Panc1 (cell line): ENCODE measurements around the gene ZNF830. TPM values are rescaled to one million over a fixed set of nuclear protein-coding genes. Genes with fewer than 3 reads are reported as not detected.

Experiments used
- ATAC-seq: fragments of 200-7000 bp; cut with Tn5 transposase; 2 replicates; pipeline ENCODE4 v1.9.1; 2020; ENCODE audit warnings: mild to moderate bottlenecking, moderate library complexity
- BruUV-seq: library from RNA; stranded (reverse); fragments of 400-500 nt; replicated peaks from 2 replicates; lab custom pipeline; 2021; lab: Mats Ljungman, UMichigan
- CTCF ChIA-PET: fragments of 300-600 bp; sonication (Branson Sonifier 250); formaldehyde crosslinking; loops from one replicate; lab custom pipeline; 2022; ENCODE audit warnings: antibody characterized with exemption; lab: Charles Lee
- POLR2A ChIA-PET: fragments of 300-600 bp; sonication (Branson Sonifier 250); formaldehyde crosslinking; loops from one replicate; lab custom pipeline; 2022; ENCODE audit warnings: antibody characterized with exemption; lab: Charles Lee
- DNase-seq: peaks from one replicate; pipeline ENCODE4 v3.0.0-alpha.2; 2010; ENCODE audit warnings: low read depth, low spot score
- H3K27ac ChIP-seq: 2 replicates; pipeline ENCODE4 v1.5.1; 2011; ENCODE audit warnings: mild to moderate bottlenecking, low read length, inconsistent platforms
- H3K27me3 ChIP-seq: fragments of 200-500 bp; sonication (Bioruptor generic); 2 replicates; pipeline ENCODE4 v1.6.0; 2014; ENCODE audit warnings: low read length, inconsistent platforms; ENCODE audit not compliant: control insufficient read depth, insufficient read depth
- H3K36me3 ChIP-seq: fragments of 200-500 bp; sonication (Bioruptor generic); 2 replicates; pipeline ENCODE4 v1.5.1; 2014; ENCODE audit warnings: inconsistent platforms, mild to moderate bottlenecking, low read length, moderate library complexity; ENCODE audit not compliant: control insufficient read depth, insufficient read depth
- H3K4me1 ChIP-seq: 2 replicates; pipeline ENCODE4 v1.5.1; 2011; ENCODE audit warnings: inconsistent platforms, mild to moderate bottlenecking, low read length, moderate library complexity; ENCODE audit not compliant: control insufficient read depth, insufficient read depth
- H3K4me3 ChIP-seq, 2 experiments: 2 replicates each; pipeline ENCODE4 v1.5.1; 2011 to 2012; ENCODE audit warnings: low read depth in 2 of 2, low read length in 2 of 2, mild to moderate bottlenecking in 2 of 2, inconsistent platforms in 1 of 2, moderate library complexity in 1 of 2
- H3K9me3 ChIP-seq: fragments of 200-500 bp; sonication (Bioruptor generic); 2 replicates; pipeline ENCODE4 v1.5.1; 2014; ENCODE audit warnings: low read depth, mild to moderate bottlenecking, inconsistent platforms, low read length, moderate library complexity; ENCODE audit not compliant: control insufficient read depth, insufficient read depth
- POLR2AphosphoS5 ChIP-seq: IDR thresholded peaks from 2 replicates; pipeline ENCODE4 v1.6.1; 2012; ENCODE audit warnings: mild to moderate bottlenecking, low read depth, low read length, moderate library complexity
- SIN3A ChIP-seq: IDR thresholded peaks from 2 replicates; pipeline ENCODE4 v1.6.1; 2012; ENCODE audit warnings: low read depth, mild to moderate bottlenecking, low read length, moderate library complexity, borderline replicate concordance; ENCODE audit not compliant: insufficient read depth
- TCF7L2 ChIP-seq: IDR thresholded peaks from 2 replicates; pipeline ENCODE4 v1.6.1; 2011; ENCODE audit warnings: mild to moderate bottlenecking, low read depth, low read length, inconsistent platforms
- in situ Hi-C: cut with HindIII; loops from 2 replicates; pipeline ENCODE4 v1.10.0; 2016; ENCODE audit warnings: low sequenced_read_pairs, low pct_unique_long_range_greater_than_20kb
- intact Hi-C: fragments of 100-400 bp; cut with micrococcal nuclease; formaldehyde crosslinking; loops from one replicate; pipeline ENCODE4 v1.10.0; 2022; ENCODE audit not compliant: unreplicated experiment
- total RNA-seq: library from RNA; stranded (reverse); gene quantifications from one replicate; pipeline ENCODE4 v1.2.1, GENCODE V29; 2021; ENCODE audit not compliant: unreplicated experiment
- TF ChIP-seq, protein P1 (sequence below), 2 experiments: IDR thresholded peaks; 2 replicates each; pipeline ENCODE4 v1.6.1; 2011 to 2012; ENCODE audit warnings: low read depth in 2 of 2, control low read depth in 1 of 2, low read length in 1 of 2, mild to moderate bottlenecking in 1 of 2, moderate library complexity in 1 of 2; ENCODE audit not compliant: insufficient read depth in 1 of 2
- TF ChIP-seq, protein P2 (sequence below): fragments of 450-650 bp; IDR thresholded peaks from 2 replicates; pipeline ENCODE4 v1.5.1; 2017; ENCODE audit warnings: mild to moderate bottlenecking

ZNF830 gene
- total RNA-seq, 1 experiment from 2014 or later: 17.5 TPM

DNA sequence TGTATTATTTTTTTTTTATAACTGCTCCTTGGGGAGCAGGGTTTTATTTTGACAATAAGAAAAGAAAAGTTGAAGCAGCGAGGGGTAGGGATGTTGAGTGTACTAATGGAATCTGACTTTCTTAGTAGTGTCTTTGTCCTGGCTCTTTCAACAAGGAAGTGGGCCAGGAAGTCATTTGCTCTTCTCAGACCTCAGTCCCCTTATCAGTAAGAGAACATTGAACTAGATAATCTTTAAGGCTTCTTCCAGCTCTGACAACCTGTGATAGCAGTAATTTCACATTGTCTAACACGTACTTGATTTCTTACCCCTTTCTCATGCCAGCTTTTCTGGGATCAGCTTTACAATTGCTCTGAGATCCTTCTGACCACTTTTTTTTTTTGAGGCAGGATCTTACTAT is 27.3 kb downstream of the ZNF830 start:
- ChIA-PET CTCF (interaction anchor here (0.6 kb wide), 1 partner anchor 377 kb away, joined by 3 read pairs; no protein-coding TSS in a partner anchor), POLR2A (no interaction called here)
- H3K4me3 ChIP-seq: no peak overlapping the region
- in situ Hi-C loops: no loop called here
- TF ChIP-seq, protein P1, sequence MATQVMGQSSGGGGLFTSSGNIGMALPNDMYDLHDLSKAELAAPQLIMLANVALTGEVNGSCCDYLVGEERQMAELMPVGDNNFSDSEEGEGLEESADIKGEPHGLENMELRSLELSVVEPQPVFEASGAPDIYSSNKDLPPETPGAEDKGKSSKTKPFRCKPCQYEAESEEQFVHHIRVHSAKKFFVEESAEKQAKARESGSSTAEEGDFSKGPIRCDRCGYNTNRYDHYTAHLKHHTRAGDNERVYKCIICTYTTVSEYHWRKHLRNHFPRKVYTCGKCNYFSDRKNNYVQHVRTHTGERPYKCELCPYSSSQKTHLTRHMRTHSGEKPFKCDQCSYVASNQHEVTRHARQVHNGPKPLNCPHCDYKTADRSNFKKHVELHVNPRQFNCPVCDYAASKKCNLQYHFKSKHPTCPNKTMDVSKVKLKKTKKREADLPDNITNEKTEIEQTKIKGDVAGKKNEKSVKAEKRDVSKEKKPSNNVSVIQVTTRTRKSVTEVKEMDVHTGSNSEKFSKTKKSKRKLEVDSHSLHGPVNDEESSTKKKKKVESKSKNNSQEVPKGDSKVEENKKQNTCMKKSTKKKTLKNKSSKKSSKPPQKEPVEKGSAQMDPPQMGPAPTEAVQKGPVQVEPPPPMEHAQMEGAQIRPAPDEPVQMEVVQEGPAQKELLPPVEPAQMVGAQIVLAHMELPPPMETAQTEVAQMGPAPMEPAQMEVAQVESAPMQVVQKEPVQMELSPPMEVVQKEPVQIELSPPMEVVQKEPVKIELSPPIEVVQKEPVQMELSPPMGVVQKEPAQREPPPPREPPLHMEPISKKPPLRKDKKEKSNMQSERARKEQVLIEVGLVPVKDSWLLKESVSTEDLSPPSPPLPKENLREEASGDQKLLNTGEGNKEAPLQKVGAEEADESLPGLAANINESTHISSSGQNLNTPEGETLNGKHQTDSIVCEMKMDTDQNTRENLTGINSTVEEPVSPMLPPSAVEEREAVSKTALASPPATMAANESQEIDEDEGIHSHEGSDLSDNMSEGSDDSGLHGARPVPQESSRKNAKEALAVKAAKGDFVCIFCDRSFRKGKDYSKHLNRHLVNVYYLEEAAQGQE (IDR thresholded peaks at IDR 0.05; ENCODE audit: insufficient read depth in 1 of 2, low read depth in 2 of 2, low read length in 1 of 2): no peak
- TF ChIP-seq SIN3A: no peak
- TF ChIP-seq, protein P2, sequence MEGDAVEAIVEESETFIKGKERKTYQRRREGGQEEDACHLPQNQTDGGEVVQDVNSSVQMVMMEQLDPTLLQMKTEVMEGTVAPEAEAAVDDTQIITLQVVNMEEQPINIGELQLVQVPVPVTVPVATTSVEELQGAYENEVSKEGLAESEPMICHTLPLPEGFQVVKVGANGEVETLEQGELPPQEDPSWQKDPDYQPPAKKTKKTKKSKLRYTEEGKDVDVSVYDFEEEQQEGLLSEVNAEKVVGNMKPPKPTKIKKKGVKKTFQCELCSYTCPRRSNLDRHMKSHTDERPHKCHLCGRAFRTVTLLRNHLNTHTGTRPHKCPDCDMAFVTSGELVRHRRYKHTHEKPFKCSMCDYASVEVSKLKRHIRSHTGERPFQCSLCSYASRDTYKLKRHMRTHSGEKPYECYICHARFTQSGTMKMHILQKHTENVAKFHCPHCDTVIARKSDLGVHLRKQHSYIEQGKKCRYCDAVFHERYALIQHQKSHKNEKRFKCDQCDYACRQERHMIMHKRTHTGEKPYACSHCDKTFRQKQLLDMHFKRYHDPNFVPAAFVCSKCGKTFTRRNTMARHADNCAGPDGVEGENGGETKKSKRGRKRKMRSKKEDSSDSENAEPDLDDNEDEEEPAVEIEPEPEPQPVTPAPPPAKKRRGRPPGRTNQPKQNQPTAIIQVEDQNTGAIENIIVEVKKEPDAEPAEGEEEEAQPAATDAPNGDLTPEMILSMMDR: no peak
- no peak for TF ChIP-seq TCF7L2
- no peak for TF ChIP-seq POLR2AphosphoS5
- no peaks in the 10 kb centered on the region for H3K27me3 ChIP-seq
- no peak for DNase-seq
- intact Hi-C loops: no loop called here
- peaks cover 8% of the 10 kb centered on the region for H3K36me3 ChIP-seq
- no peaks in the 10 kb centered on the region for H3K9me3 ChIP-seq
- ATAC-seq: no peak
- H3K27ac ChIP-seq: no peak overlapping the region
- BruUV-seq: no TSS peak
- H3K4me1 ChIP-seq: no peaks in the 10 kb centered on the region

DNA sequence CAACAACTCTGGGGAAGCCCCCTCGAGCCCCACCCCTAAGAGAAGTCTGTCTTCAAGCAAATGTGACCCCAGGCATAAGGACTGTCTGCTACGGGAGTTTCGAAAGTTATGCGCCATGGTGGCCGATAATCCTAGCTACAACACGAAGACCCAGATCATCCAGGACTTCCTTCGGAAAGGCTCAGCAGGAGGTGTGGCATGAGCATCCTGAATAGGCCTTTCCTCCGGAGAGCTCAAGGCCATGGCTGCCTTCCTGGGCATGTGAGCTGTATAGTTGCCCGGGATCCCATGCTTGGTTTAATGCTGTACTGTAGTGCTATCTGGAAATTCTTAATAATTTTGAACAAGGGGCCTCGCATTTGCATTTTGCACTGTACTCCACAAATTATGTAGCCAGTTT is 28.1 kb downstream of the ZNF830 start:
- H3K9me3 ChIP-seq: no peaks in the 10 kb centered on the region
- ATAC-seq: no peak
- intact Hi-C loops (no loop called here), in situ Hi-C loops (no loop called here)
- no peak overlapping the region for H3K4me3 ChIP-seq
- no peaks in the 10 kb centered on the region for H3K27me3 ChIP-seq
- H3K4me1 ChIP-seq: no peaks in the 10 kb centered on the region
- peaks cover 8% of the 10 kb centered on the region for H3K36me3 ChIP-seq
- CTCF ChIA-PET: no interaction called here
- no peak overlapping the region for H3K27ac ChIP-seq
- no TSS peak for BruUV-seq
- TF ChIP-seq SIN3A (no peak), TCF7L2 (no peak), POLR2AphosphoS5 (no peak)
- TF ChIP-seq, protein P2: no peak
- TF ChIP-seq, protein P1 (IDR thresholded peaks at IDR 0.05; ENCODE audit: insufficient read depth in 1 of 2, low read depth in 2 of 2, low read length in 1 of 2): no peak
- POLR2A ChIA-PET: no interaction called here
- no peak for DNase-seq
